ENCODE results near the gene ATP5PD. TPM values are rescaled to one million over a fixed set of nuclear protein-coding genes. Genes with fewer than 3 reads are reported as not detected.

The ATP5PD gene
- total and polyA plus RNA-seq, 2 of the 13 experiments (the other 11 are each of a cell fraction or from before 2014, with no cell fraction given), result 158 to 428 TPM

GRCh38 chr17:75088465-75089417 lies 42.0 kb upstream of the ATP5PD start (continued):
- TF ChIP-seq CTCF (CRISPR knock-in tag; IDR thresholded peaks at IDR 0.05) (peak; percentile 26; the same call in 1 of the 2 replicates), PLSCR1 (CRISPR knock-in tag; IDR thresholded peaks at IDR 0.05; ENCODE audit: borderline replicate concordance) (no peak), ERF (CRISPR knock-in tag; IDR thresholded peaks at IDR 0.05) (peak; percentile 50; the same call in 1 of the 2 replicates), AHDC1 (CRISPR knock-in tag; IDR thresholded peaks at IDR 0.05; ENCODE audit: borderline replicate concordance) (peak; percentile 68; the same call in 1 of the 2 replicates), FOXA3 (CRISPR knock-in tag; IDR thresholded peaks at IDR 0.05) (peak; percentile 46), HNF4G (IDR thresholded peaks at IDR 0.05; ENCODE audit: borderline replicate concordance, low read depth, low read length) (no peak), HNF4G (CRISPR knock-in tag; IDR thresholded peaks at IDR 0.05; ENCODE audit: borderline replicate concordance, low read depth) (no peak), CCAR2 (optimal IDR thresholded peaks at IDR 0.05; ENCODE audit: low read depth, low read length) (no peak), KLF15 (CRISPR knock-in tag; IDR thresholded peaks at IDR 0.05; ENCODE audit: borderline replicate concordance) (no peak), ZNF615 (CRISPR knock-in tag; IDR thresholded peaks at IDR 0.05; ENCODE audit: borderline replicate concordance) (no peak), ARID5B (CRISPR knock-in tag; IDR thresholded peaks at IDR 0.05) (peak; percentile 33; the same call in 1 of the 2 replicates)
